Measurements from ENCODE around the gene COMMD1. TPM values are rescaled to one million over a fixed set of nuclear protein-coding genes. Genes with fewer than 3 reads are reported as not detected.

COMMD1 gene
- total RNA-seq, 4 donors from 2014 or later: 46.2 to 51.7 (median 46.7) TPM

DNA sequence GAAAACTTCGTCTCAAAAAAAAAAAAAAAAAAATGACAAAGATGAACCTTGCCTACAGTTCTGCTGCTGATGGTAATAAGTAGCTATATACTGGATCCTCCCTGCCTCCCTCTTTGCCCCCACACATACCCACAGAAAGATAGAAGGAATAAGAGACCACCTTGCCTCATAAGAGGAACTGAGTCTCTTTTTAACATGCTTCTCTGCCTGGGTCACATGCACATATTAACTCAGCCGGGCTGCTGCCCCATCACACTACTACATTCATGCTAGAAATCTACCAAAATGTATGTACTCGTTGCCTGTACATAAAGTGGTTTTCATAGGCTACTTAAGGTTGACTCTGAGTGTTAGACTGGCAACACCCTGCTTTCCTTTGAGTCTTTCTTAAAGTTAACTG, 211.5 kb downstream of the COMMD1 start:
- TF ChIP-seq, protein P1, sequence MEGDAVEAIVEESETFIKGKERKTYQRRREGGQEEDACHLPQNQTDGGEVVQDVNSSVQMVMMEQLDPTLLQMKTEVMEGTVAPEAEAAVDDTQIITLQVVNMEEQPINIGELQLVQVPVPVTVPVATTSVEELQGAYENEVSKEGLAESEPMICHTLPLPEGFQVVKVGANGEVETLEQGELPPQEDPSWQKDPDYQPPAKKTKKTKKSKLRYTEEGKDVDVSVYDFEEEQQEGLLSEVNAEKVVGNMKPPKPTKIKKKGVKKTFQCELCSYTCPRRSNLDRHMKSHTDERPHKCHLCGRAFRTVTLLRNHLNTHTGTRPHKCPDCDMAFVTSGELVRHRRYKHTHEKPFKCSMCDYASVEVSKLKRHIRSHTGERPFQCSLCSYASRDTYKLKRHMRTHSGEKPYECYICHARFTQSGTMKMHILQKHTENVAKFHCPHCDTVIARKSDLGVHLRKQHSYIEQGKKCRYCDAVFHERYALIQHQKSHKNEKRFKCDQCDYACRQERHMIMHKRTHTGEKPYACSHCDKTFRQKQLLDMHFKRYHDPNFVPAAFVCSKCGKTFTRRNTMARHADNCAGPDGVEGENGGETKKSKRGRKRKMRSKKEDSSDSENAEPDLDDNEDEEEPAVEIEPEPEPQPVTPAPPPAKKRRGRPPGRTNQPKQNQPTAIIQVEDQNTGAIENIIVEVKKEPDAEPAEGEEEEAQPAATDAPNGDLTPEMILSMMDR (IDR thresholded peaks at IDR 0.05; ENCODE audit: low read depth): no peak

DNA sequence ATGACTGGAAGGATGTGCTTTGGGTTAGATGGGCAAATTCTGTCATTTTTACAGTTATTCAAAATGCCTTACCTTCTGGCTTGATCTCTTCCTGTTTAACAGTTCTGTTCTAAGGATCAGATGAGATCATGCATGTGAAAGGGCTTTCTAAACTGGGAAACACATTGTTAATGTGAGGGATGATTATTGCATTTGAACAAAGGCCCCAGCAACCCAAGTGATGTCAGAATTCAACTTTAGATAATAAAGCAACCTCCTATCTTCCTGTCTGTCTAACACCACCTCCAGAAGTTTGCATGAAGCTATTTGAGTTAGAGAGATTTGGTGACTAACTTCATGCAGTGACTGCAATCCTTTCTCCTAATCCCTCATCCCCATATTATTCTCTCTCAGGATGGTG, 212.7 kb downstream of the COMMD1 start:
- TF ChIP-seq, protein P1 (IDR thresholded peaks at IDR 0.05; ENCODE audit: low read depth): no peak

DNA sequence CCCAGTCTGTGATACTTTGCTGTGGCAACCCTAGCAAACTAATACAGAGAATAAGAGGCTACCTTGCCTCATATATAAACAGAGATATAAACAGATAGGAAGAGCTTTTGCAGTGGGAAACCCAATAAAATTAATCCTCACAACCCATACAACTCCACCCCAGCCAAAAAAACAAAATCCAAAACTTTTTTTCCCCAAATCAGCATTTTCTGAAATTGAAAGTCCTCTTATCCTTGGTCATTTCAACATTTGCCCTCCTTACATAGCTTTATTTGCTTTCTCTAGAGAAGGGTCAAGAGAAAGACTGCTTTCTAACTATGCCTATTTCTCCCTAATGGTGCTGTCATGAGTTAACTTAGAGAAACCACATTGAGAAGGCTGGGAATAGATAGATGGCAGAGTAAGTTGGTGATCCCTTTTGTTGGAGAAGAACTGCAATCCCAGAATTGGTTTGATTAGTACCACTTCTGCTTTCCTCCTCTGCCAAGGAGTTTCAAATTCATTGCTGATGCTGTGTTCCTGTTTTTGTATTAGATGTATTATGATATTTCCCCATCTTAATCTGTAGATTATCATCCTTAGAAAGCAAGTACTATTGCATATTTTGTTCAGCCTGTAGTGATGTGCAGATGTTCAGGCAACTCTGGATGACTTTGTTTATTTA, 214.0 kb downstream of the COMMD1 start:
- TF ChIP-seq, protein P1 (IDR thresholded peaks at IDR 0.05; ENCODE audit: low read depth): no peak

DNA sequence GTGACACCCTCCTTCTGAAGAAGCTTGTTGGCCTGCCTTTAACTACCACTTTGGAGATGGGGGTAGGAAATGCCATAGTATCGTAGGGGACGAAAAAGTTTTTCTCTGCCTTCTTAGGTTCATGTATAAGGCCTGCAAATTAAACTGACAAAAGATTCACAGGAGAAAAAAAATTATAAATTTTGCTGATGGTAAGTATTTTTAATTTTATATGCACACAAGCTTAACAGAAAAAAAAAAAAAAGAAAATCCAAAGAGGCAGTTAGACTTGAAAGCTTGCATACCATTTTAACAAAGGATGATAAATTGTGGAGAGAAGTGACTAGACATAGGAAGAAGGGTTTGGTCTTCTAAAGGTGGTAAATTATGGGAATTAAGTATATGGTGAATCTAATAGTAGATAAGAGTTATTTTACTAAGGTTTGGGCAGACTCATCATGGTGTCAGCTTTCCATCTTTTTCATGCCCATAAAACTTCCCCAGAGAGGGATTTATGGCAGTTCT, 227.9 kb downstream of the COMMD1 start:
- TF ChIP-seq, protein P1 (IDR thresholded peaks at IDR 0.05; ENCODE audit: low read depth): no peak

DNA sequence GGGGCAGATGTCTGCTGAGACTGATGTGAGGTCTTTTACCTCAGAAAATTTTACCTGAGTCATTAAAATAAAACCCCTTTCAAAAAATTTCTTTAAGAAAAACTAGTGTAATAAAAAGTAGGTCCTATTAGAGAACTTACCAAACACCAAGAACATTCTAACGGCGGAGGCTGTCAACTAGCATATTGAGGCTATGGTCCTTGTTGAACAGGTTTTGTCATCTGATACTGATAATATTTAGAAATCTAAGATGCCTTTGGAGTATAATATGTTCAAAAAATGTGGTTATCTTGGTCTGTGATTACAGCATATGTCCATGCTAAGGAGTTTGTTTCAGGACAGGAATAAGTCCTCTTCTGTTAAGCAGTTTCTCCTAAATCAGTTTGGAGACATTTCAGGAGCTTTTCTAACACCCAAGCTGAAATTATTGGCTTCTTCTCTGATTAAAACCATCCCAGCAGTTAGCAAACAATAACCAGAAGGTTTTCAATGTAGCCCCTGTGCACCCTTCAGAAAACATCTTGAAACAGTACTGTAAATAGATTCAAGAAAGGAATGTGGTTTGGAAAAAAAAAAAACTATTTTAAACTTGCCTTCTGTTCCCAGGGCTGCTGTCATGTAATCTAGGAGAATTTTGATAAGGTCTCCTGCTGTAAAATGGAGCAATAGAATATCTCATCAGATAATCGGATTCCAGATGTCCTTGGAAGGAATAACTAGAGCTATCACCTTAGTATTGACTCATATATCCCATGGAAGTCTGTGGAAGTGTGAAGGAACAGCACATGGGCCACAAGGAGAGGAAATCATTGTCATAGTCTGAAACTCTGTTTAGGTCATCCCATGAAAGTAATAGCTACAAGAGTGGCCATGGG, 231.7 kb downstream of the COMMD1 start:
- TF ChIP-seq, protein P1 (IDR thresholded peaks at IDR 0.05; ENCODE audit: low read depth): no peak

DNA sequence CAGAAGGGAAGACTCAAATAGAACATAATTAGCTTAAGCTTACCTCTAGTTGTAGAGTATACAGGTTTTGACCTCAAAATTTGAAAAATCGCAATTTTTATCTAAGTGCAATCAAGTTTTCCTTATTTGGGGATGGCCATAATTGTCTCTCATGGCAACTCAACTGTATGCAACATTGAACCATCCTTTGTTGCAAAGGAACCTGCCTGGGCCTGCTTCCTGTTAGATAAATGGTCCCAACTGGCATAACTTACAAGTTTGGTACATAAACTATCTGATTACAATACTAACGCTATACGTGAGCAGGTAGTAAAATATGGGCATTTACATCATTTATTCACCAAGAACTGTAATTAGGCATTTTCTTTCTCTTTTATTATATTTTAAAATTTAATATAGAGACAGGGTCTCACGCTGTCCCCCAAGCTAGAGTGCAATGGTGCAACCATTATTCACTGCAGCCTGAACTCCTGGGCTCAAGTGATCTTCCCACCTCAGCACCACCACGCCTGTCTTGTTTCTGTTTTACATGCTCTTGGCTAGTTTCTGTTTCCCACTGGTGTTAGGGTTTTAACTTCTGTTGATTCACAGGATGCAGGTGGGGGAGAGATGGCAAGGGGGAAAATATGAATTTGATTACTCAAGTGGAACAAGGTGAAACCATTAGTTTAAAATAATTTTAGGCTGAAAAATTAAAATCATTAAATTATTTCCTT, 235.1 kb downstream of the COMMD1 start:
- TF ChIP-seq, protein P1 (IDR thresholded peaks at IDR 0.05; ENCODE audit: low read depth): no peak
